HG02938 (cell line): ENCODE results near the gene MSANTD1.

ENCODE experiments used
- ATAC-seq: cut with Tn5 transposase; IDR thresholded peaks from one replicate; pipeline ENCODE4 v1.9.1; 2021; ENCODE audit warnings: mild to moderate bottlenecking, moderate library complexity; ENCODE audit not compliant: unreplicated experiment

MSANTD1 gene

DNA sequence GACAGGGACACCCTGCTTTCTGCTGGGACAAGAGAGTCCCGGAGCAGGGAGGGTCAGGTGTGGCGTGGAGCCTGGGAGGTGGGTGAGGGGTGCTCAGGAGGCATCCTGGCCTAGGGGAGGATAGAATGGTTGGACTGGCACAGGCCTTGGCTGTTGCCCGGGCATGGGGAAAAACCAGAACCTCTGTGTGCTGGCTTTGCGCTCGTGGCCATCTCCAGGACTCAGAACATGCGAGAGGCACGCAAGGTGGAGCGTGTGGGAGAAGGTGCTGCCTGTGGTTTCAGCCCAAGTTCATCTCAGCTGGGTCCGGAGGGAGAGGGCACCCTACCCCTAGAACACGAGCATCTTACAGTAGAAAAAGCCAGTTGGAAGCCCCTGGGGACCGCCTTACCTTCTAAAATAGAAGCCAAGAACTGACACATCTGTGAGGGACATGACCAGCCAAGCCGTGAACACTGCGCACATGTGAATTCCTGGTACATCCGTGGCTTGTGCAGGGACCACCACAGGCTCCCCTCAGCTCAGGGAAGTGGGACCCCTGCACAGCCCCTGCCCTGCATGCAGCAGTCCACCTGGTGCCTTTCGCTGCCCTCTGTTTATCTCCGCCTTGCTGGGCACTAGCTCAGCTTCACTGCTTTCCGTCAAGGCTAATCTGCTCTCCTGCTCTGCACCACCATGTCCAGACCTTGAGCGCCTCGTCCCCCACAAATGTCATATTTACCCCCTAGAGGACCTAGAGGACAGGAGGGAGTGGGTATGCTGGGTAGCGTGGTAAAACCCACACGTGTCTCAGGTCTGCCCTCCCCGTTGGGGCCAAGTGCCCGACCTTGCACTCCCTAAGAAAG lies 13.5 kb downstream of the MSANTD1 start:
- no peak for ATAC-seq

DNA sequence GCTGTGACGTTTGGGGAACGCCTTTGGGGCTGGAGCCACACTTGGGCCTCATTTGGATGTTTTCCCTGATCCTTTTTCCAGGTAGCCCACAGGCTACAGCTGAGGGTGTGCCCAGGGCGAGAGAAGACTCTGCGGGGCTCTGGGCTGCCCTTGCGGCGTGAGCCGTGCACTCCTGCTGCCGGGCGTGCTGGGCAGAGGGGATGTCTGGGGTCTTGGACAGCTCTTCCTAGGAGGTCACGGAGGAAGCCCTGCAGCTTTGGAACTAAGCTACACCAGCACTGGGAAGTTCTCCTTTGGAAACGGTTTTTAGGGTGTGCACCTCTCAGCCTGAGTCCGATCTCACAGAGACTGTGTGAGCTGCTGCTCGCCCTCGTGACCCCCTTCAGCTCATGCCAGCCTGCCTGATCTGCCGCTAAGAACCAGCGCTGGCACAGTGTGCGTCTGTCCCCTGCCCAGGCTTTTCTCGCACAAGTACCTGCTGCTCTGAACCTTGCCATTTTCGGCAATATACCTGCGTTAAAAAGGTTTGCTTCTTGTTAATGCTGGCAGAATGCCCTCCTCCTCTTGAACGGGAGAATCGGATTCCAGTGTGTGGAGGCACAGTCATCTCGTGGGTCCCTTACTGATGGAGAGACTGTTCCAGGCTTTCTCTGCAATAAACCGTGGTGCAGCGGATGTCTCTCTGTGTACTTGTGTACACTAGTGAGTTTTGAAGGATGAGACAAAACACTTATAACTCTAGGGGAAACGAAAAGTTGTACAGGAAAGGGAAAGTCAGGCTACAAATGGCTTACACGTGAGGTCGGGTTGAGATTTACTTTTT lies 14.3 kb downstream of the MSANTD1 start:
- no peak for ATAC-seq

DNA sequence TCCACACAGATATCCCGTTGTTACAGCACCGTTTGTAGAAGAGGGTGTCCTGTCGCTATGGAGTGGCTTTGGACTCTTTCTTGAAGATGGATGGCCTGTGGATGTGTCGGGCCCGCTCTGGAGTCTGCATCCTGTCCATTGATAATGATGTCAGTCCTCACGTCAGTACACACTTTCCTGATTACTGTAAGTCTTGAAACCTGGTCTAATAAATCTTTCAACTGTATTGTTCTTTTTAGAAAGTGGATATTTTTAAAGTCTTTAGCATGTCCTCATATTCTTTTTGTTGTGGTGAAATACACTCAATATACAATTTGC lies 14.9 kb downstream of the MSANTD1 start:
- no peak for ATAC-seq

DNA sequence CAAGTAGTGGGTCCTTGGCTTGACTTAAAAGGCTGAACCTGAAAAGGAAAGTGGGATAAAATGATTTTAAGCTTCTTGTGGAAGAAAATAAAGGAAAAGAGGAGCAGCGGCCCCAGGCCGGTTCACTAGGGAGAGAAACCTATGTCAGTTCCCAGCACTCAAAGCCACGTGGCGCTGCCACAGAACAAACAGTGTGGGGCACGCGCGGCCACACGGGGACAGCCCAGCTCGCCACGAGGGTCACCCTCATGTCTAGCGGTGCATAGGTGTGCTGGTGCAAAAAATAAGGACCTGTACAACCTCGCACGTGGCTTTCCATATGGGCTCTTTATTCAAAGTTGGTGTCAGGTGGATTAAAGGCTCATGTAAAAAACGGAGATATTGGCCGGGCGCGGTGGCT lies 17.1 kb downstream of the MSANTD1 start:
- no peak for ATAC-seq

DNA sequence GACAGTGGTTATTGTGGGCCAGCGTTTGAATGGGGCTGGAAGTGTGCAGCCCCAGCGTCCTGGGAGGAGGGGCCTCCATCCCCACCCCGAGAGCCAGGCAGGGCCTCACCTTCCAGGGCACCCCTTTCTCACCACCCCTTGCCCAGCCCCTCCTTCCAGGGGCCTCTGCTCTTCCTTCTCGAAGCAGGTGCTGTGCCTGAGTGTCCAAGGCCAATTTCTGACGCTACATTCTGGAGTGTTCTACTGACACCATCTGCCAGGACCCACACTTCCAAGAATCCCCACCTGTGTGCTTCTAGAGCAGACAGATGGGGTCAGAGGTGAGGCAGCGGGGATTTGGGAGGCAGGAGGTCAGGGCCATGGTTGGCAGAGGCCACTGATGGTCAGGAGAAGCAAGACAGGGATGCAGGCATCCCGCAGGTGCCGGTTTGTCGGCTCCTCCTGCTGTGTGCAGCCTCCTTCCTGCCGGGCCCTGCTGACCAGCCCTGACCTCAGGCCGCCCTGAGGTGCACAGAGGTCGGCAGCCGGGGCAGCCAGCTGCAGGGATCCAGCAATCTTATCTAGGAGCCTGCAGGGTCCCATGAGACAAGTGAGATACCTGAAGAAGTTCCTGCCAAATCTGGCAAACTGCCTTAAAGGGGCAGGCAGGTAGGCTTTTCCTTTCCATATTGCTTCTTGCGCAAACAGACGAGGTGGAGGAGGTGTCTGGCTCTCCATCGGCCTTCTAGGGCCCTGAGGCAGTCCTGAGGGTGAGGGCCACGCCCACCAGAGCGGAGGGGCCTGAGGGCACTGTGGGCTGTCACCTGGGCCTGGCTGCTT lies 18.8 kb downstream of the MSANTD1 start:
- no peak for ATAC-seq

DNA sequence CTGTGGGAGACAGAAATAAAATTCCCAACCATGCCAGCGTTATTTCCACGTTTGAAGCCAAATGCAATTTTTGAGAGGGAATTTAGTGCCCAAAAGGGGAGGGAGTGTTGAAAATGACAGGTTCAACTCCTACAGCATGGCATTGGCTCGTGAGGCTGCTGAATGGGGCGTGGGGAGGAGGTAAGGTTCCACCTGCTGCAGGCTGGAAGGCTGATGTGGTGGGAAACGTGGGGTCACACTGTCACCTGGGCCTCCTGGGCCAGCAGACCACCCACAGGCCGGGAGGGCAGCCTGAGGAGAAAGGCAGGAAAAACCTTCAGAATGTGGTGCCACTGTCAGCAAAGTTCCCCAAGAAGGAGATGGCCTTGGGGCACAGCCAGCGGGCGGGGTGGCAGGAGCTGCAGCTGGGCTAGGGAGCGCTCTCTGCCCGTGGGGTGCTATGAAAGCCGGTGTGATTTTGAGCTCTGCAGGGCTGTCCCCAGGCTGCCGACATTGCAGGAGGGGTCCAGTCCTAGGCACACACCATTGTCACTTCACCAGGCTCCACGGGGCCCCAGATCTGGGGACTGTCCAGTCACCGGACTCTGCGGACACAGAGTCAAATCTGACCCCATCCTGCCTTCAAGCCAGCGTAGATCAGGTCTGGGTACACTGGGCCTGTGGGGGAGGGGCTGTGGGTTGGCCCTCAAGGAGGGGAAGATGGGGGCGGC lies 19.6 kb downstream of the MSANTD1 start:
- ATAC-seq: no peak

DNA sequence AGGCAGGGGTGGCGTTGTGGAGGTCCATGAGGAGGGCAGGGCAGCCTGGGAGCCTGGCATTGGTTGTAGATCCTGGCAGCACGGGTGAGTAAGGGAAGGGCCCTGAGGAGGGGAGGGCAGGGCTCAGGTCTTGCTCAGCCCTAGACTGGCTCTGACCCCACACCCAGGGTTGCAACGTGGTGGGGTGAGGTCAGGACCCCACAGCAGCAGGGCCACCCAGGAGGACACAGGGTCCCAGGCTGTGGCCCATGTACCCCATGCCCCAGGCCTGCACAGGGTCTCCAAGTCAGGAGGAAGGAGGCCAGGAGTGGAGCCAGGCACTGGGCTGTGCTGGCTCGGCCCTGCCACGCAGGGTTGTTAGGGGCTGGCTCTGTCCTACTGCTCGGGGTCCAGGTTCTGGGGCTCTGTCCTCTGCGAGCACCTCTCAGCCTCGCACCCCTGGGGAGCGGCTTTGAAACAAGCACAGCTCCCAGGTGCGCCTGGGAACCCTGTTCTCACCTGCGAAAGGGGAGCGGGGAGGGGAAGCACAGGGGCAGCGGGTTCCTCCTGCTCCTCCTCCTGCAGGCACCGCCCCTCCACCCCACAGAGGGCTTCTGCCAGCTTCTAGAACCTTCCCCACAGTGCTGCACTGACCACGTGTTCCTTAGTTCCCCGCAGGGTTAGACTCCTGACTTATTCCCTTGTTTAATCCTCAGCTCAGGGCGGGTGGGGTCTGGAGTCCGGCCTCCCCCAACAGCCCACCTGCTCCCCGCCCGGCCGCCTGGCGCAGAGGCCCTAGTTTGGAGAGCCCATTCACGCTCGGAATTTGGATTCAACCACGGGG lies 20.4 kb downstream of the MSANTD1 start:
- no peak for ATAC-seq

DNA sequence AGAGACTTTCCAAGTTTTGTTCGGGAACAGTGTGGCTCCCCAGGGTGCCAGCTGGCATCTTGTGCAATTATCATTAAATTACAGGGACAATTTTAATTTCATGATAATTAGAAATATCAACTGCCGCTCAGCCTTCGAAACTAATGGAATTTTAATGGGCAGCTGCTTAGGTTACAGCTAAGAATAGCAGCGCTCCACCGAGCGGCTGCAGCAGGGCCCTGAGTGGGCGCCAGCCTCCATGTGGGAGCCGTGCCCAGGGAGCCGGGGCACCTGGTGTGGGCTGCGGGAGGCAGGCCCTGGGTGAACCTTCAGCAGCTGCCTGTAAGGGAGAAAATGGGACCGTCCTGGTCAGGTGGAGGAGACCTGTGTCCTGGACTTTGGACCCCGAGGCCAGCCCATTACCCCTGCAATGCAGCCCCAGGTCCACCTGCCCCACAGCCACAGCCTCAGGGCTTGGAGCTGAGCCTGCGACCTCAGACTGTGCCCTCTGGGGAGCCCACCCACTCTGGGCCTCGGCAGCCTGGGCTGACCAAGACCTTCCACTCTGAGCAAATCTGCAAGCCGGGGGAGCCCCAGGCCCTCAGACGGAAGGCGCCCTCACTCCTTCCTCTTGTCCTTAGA lies 21.1 kb downstream of the MSANTD1 start:
- ATAC-seq: no peak

DNA sequence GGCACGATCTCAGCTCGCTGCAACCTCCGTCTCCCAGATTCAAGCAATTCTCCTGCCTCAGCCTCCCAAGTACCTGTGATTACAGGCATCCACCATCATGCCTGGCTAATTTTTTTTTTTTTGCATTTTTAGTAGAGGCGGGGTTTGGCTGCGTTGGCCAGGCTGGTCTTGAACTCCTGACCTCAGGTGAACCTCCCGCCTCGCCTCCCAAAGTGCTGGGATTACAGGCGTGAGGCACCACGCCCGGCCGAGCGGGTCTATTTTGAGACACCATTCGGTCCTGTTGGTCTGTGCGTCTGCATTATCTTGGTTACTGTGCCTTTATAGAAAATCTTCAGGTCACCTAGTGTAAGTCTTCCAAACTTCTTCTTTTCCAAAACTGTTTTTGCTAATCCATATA lies 22.2 kb downstream of the MSANTD1 start:
- no peak for ATAC-seq

DNA sequence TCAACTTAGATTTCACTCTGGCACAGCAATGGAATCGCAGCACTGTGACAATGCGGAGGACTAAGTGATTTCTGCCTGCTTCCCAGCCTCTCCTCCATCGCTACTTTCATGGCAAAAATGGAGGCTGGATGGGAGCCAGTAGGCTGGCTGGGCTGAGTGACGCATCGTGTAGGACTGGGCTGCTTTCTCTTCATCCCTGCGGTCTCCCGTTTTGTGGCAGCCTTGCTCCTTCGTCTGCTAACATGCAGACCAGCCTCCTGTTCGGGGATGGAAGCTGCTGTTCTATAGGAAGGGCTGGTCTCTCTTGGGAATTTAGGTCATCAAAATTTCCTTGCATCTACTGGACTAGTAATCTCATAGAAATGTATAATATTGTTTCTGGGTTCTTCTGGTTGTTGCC lies 28.0 kb downstream of the MSANTD1 start:
- no peak for ATAC-seq

DNA sequence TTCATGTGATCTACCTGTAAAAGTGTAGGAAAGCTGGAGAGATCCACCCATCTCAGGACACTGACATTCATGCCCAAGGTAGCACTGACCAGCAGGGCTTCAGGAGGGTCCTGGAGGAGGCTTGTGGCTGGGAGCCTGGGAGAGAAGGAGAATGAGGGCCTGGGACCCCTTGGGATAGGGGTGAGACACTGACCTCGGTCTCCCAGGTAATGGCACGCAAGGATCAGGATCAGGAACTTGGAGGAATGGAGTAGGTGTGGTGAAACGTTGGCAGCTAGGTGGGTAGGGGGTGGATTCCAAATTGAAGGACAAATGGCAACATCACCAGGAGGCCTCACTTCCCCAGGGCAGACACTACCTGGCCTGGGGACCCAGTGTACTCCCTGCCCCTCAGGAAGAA lies 31.5 kb downstream of the MSANTD1 start:
- no peak for ATAC-seq

DNA sequence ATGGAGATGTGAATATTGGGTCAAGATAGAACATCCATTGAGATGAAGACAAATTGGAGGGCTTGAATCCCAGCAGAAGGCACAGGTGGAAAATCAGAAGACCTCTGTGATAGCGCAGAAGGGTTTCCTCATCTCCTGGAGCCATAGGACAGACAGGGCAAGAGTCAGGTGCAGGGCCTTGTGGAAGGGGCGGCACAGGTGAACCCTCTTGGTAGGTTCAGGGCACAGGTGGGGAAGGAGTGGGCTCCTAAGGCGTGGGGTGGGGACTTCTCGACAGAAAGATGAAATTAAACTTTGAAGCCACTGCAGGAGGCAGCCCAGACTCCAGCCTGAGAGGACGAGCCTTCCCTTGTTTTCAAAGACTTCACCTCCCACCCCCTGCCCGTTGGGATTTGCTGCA lies 34.5 kb downstream of the MSANTD1 start:
- ATAC-seq: no peak

DNA sequence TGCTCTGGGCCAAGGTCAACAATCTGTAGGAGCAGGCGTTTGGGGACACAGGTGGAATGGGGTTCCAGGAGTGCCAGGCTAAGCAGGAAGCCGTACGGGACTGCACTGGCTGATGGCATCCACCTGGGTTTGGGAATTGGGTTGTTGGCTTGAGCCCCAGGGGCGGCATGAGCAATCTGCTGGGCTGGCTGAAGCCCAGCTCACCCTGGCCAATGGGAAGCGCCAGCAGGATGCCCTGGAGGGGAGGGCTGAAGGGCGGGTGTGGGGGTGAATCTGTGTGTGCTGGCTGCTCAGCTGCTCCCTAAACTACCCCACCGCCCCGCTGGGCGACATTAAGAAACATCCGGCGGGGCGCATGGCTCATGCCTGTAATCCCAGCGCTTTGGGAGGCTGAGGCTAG lies 35.0 kb downstream of the MSANTD1 start:
- no peak for ATAC-seq

DNA sequence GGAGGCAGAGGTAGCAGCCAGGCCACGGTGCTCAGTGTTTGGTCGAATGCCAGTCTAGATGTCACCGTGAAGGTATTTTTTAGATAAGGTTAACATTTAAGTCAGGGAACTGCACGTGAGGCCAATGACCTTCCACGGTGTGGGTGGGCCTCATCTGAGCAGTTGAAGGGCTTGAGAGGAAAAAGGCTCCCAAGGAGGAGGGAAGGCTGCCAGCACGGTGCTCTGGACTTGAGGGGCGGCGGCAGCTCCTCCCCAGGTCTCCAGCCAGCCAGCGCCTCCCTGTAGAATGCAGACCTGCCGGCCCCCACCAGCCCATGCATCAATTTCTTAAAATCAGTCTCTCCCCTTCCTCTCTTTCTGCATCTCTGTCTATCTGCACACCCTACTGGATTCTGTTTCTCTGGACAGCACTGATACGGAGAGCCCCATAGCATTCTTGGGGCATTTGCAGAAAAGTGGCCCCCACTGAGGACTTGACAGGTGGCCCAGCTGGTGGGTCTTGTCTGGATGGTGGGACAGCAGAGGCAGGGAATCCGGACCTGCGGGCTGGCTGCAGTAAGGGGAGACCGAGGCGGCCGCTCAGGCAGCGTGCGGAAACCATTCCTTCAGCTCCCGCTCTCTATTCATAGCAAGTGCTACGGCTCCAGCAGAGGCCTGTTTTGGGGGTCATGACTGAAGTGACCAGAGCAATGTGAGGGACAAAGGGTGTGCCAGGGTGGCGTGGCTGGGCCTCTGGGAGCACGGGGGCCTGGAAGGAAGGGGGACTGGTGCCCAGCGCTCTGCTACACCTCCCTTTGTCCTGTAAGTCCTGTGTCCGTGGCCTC lies 36.0 kb downstream of the MSANTD1 start:
- ATAC-seq: no peak

DNA sequence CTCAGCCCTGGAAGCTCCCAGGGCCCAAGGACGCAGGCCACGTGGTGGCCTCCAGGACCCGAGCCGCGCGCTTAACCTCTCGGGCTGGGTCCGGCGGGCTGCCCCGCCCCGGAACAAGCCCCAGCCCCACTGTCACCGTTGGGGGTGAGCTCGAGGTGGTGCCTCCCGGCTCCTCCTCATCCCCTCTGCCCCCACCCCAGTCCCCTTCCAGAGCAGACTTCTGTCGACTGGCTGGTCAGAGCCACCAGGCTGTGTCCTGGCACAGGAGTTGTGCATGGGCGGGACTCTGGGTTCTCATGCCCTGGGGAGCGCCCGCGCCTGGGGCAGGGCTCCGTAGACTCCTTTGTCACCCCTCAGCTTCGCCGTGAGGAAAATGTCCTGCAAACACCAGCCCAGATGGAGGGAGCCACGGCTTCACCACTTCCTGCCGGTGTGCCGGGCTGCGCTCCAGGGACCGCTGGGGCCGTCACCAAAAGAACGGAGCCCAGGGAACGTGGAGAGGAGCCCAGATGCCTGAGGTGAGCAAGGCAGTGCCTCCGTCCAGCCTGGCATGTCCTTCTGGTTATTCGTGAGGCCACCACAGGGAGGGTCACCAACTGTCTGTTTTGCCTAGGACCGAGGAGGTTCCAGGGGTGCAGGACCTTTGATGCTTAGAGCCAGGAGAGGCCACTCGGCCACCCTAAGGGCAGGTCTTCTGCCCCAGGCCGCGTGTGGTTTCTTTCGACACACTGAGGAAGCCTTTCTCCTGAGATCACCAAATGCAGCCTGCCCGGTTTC lies 36.8 kb downstream of the MSANTD1 start:
- peak; percentile 9 for ATAC-seq

DNA sequence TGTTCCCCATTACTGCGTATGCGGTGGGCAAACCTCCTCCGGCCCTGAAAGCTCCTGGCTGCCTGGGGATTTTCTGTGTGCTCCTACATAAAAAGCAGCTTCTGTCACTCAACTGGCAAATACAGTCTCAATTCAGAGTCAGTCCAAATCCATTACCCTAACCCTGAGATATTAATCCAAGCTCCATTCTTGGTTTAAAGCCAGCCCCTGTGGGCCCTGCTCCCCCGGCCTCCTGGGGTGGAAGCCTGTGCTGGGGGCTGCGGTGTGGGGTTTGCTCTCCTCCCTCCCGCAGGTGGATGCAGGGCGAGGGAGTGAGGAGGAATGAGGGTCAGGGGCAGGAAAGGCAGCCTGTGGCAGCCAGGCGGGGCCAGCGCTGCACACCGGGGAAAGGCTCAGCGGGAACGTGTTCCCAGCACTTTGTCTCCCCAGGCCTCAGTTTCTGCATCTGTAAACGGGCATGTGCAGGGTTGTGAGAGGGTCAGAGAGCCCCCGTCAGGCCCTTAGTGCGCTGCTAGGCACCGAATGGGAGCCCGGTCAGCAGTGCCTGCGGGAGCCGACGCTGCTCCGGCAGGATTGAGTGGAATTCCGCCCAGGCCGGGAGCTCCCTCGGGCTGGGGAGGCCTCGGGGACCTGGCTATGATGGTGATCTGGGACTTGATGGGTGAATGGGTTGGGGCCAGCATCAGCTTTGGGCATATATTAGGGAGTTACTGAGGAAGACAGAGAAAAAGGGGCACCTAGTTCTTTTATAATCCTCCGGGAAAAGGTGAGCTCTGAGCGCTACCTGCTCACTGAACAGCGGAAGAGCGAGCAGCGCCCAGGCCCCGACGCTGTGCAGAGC lies 37.6 kb downstream of the MSANTD1 start:
- ATAC-seq: peak; percentile 81
